Left lung (tissue), 10 donors: ENCODE data around the gene HOXA7. TPM values are rescaled to one million over a fixed set of nuclear protein-coding genes. Genes with fewer than 3 reads are reported as not detected.

ENCODE experiments used
- ATAC-seq: fragments of 200-7000 bp; cut with Tn5 transposase; one replicate; pipeline ENCODE4 v1.9.1; 2020; ENCODE audit warnings: moderate library complexity
- DNase-seq, 4 donors: peaks; one replicate each; pipeline ENCODE4 v3.0.0-alpha.2; 2013 to 2020
- H3K27ac ChIP-seq, 2 donors: fragments of 200-600 bp; sonication (generic) in 1 of 2; one replicate each; pipeline versions ENCODE4 v1.5.0 to v1.8.0; 2020 to 2021
- H3K27me3 ChIP-seq, 2 donors: fragments of 200-600 bp; sonication (generic) in 1 of 2; one replicate each; pipeline versions ENCODE4 v1.5.0 to v1.8.0; 2020 to 2021
- H3K36me3 ChIP-seq, 2 donors: fragments of 200-600 bp; sonication (generic) in 1 of 2; one replicate each; pipeline versions ENCODE4 v1.5.0 to v1.8.0; 2020 to 2021
- H3K4me1 ChIP-seq, 2 donors: fragments of 200-600 bp; one replicate each; pipeline ENCODE4 v1.8.0; 2021
- H3K4me3 ChIP-seq, 2 donors: fragments of 200-600 bp; sonication (generic) in 1 of 2; one replicate each; pipeline versions ENCODE4 v1.5.0 to v1.8.0; 2020 to 2021; ENCODE audit warnings: mild to moderate bottlenecking in 1 of 2
- H3K9me3 ChIP-seq, 2 donors: fragments of 200-600 bp; sonication (generic) in 1 of 2; one replicate each; pipeline versions ENCODE4 v1.5.0 to v1.8.0; 2020 to 2021
- CTCF ChIP-seq, 2 donors: fragments of 200-600 bp; sonication (generic) in 1 of 2; IDR thresholded peaks; one replicate each; pipeline versions ENCODE4 v1.5.0 to v1.8.0; 2021; ENCODE audit warnings: antibody characterized with exemption in 2 of 2
- intact Hi-C, 2 donors: fragments of 100-400 bp; cut with DNase I; formaldehyde crosslinking; loops; one replicate each; pipeline versions ENCODE4 v1.11.2 to v1.14.2; 2022
- polyA plus RNA-seq, 6 donors: library from polyadenylated mRNA; unstranded; fragments of 120-200 nt; gene quantifications; one replicate each; pipeline ENCODE4 v1.2.1, GENCODE V29; 2013; ENCODE audit not compliant: insufficient read length in 6 of 6
- total RNA-seq, 2 donors: library from RNA; stranded (reverse); fragmentation: NEBNext Ultra II Directional; extraction: Animal tissue kit (Norgen Biotek cat#: 25700); gene quantifications; one replicate each; pipeline ENCODE4 v1.2.1, GENCODE V29; 2021
- donor health status: DM: no; HTN: yes; CAD: no.
- donor health status: DM: no; HTN: no; CAD: no.

HOXA7 gene
- total and polyA plus RNA-seq, 8 donors: 1.3 to 6.4 (median 4.9) TPM

- Histone ChIP-seq H3K36me3 (no peaks in the 10 kb centered on the region), H3K9me3 (no peaks in the 10 kb centered on the region), H3K27me3 (peaks cover 96 to 98% of the 10 kb centered on the region in 2 donors), H3K4me3 (no peak overlapping the region), H3K4me1 (peaks cover 4 to 49% of the 10 kb centered on the region in 2 donors), H3K27ac (no peak overlapping the region)
- no peak for ATAC-seq
- DNase-seq: peak in 1 of 4 donors; percentile 30
- TF ChIP-seq CTCF (IDR thresholded peaks at IDR 0.05): no peak
- intact Hi-C loops: no loop called here
Observed at GRCh38 chr7:27203365-27203953, 47.0 kb upstream of the HOXA7 start.

- no peaks in the 10 kb centered on the region for H3K9me3 ChIP-seq
- DNase-seq: no peak
- peaks cover 97 to 98% of the 10 kb centered on the region in 2 donors for H3K27me3 ChIP-seq
- no peaks in the 10 kb centered on the region for H3K36me3 ChIP-seq
- peaks cover 4 to 49% of the 10 kb centered on the region in 2 donors for H3K4me1 ChIP-seq
- intact Hi-C loops: no loop called here
- H3K4me3 ChIP-seq: no peak overlapping the region
- ATAC-seq: no peak
- no peak for TF ChIP-seq CTCF (IDR thresholded peaks at IDR 0.05)
- H3K27ac ChIP-seq: no peak overlapping the region
Observed at GRCh38 chr7:27202862-27203134, 46.3 kb upstream of the HOXA7 start.

- Histone ChIP-seq H3K36me3 (no peaks in the 10 kb centered on the region), H3K9me3 (no peaks in the 10 kb centered on the region), H3K4me1 (peaks cover 4 to 49% of the 10 kb centered on the region in 2 donors), H3K27me3 (peaks cover 97 to 98% of the 10 kb centered on the region in 2 donors), H3K4me3 (no peak overlapping the region), H3K27ac (no peak overlapping the region)
- no peak for ATAC-seq
- DNase-seq: peak in 1 of 4 donors; percentile 58
- no peak for TF ChIP-seq CTCF (IDR thresholded peaks at IDR 0.05)
- intact Hi-C loops: no loop called here
Observed at GRCh38 chr7:27202018-27202861, 45.8 kb upstream of the HOXA7 start.

GRCh38 chr7:27201580-27202017 is 45.1 kb upstream of the HOXA7 start:
- ATAC-seq: no peak
- Histone ChIP-seq H3K4me1 (peaks cover 4 to 49% of the 10 kb centered on the region in 2 donors), H3K4me3 (no peak overlapping the region), H3K9me3 (no peaks in the 10 kb centered on the region), H3K36me3 (no peaks in the 10 kb centered on the region), H3K27me3 (peaks cover 97 to 98% of the 10 kb centered on the region in 2 donors), H3K27ac (no peak overlapping the region)
- no peak for DNase-seq
- no peak for TF ChIP-seq CTCF (IDR thresholded peaks at IDR 0.05)
- intact Hi-C loops: no loop called here

GRCh38 chr7:27200761-27201579 is 44.5 kb upstream of the HOXA7 start:
- Histone ChIP-seq H3K4me3 (peak overlapping the region in 1 of 2 donors; percentile 28), H3K27me3 (peaks cover 97 to 98% of the 10 kb centered on the region in 2 donors), H3K4me1 (peaks cover 4 to 49% of the 10 kb centered on the region in 2 donors), H3K36me3 (no peaks in the 10 kb centered on the region), H3K9me3 (no peaks in the 10 kb centered on the region), H3K27ac (no peak overlapping the region)
- intact Hi-C loops: no loop called here
- no peak for DNase-seq
- TF ChIP-seq CTCF (IDR thresholded peaks at IDR 0.05): no peak
- peak; percentile 45 for ATAC-seq
